ENCODE measurements around the gene TMEM255B. TPM values are rescaled to one million over a fixed set of nuclear protein-coding genes. Genes with fewer than 3 reads are reported as not detected.

Gene TMEM255B
- total RNA-seq, 1 donor from 2014 or later, result 2.9 TPM

- intact Hi-C loops (cut with micrococcal nuclease), result no loop called here
Observed at GRCh38 chr13:113857531-113858195, 98.6 kb downstream of the TMEM255B start.

- intact Hi-C loops (cut with micrococcal nuclease), result no loop called here
Observed at GRCh38 chr13:113859311-113860050, 100.5 kb downstream of the TMEM255B start.

GRCh38 chr13:113860051-113860664 lies 101.1 kb downstream of the TMEM255B start:
- intact Hi-C loops (cut with micrococcal nuclease), result no loop called here

- intact Hi-C loops (cut with micrococcal nuclease), result no loop called here
Observed at GRCh38 chr13:113860665-113861432, 101.8 kb downstream of the TMEM255B start.

GRCh38 chr13:113861433-113862030 lies 102.5 kb downstream of the TMEM255B start:
- intact Hi-C loops (cut with micrococcal nuclease), result no loop called here

GRCh38 chr13:113862191-113862930 lies 103.3 kb downstream of the TMEM255B start:
- intact Hi-C loops (cut with micrococcal nuclease), result no loop called here

GRCh38 chr13:113862931-113863523 lies 104.0 kb downstream of the TMEM255B start:
- intact Hi-C loops (cut with micrococcal nuclease), result no loop called here

GRCh38 chr13:113863524-113864272 lies 104.7 kb downstream of the TMEM255B start, which contains the start of gene GAS6:
GAS6 (minus strand) TSS chr13:113864076; CDS start chr13:113863920, 156 bp downstream.
- intact Hi-C loops (cut with micrococcal nuclease), result no loop called here

GRCh38 chr13:113864273-113864890 lies 105.4 kb downstream of the TMEM255B start:
- intact Hi-C loops (cut with micrococcal nuclease), result no loop called here

- intact Hi-C loops (cut with micrococcal nuclease), result no loop called here
Observed at GRCh38 chr13:113865427-113865826, 106.4 kb downstream of the TMEM255B start.

Other genes starting within 250 kb of the TMEM255B start
- 171 TPM in 2 replicates for gene TFDP1, start 174.5 kb upstream of the TMEM255B start, total RNA-seq
- gene ATP4B, start 101.0 kb upstream of the TMEM255B start, total RNA-seq, result not detected in 2 replicates
- 0.05 TPM in 1 of 2 replicates, not detected in the other for gene GRK1, start 92.0 kb upstream of the TMEM255B start, total RNA-seq
- 1.4 and 1.5 TPM in 2 replicates for gene GAS6, start 104.8 kb downstream of the TMEM255B start, total RNA-seq
- 4.1 and 4.5 TPM in 2 replicates for gene C13orf46, start 214.8 kb downstream of the TMEM255B start, total RNA-seq

All from T-helper 2 cell treated with Interferon-gamma antibody and Interleukin-4, amounts not matched to agents 100 ng/mL and 5 ng/mL, for 36 hours (primary cell).